ENCODE data around the gene THRB.

THRB gene

DNA sequence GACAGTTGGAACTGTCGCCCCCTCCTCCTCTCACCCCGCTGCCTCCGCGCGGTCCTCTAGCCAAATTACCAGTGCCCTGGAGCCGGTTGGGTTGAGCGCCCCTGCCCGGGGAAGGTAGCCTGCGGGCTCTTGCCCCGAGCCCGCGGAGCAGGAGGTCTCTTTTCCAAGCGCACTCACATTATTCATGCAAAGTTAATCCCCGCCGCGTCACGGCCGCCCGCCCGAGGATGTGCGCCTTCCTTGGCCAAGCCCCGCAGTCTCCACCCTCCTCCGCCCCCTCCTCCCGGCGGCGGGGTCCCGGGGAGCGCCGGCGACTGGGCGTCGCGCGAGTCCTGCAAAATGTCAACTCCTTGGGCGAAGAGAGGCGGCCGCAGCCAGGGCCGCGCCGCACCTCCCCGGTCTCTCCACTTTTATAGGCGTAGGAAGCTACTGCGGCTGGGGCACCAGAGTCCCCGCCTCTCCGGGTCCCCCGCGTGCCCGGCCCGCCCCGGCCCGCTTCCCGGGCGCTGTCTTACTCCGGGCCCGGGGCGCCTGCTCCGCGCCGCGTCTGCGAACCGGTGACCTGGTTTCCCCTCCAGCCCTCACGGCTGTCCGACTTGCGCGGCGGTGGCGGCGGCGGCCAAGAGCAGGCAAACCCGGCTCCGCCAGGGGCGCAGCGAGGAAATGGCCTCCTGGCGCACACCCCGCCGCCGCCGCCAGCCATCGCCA, at the start of gene THRB:
Gene THRB (minus strand): TSS at position 233 of the 708 bp plus-strand sequence.
- DNase-seq (ENCODE audit: low spot score): peak; percentile 72

DNA sequence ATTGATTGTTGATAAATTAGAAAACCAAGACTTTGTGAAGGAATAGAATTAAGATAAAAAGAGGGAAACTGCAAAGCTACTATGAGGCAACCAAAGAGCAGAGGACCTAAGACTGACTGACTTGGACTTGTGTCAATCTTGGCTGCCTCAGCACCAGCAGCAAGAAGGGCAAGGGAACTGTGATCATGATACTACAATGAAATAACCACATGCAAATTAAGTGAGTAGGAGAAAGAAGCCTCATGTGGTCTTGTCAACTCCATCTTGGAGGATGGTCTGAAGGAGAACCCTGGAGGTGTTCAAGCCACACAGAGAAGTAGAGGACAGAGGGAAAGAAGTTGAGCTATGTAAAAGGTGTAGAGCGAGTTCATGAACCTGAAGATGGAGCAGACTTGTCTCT, 47.3 kb upstream of the THRB start:
- no peak for DNase-seq (ENCODE audit: low spot score)

DNA sequence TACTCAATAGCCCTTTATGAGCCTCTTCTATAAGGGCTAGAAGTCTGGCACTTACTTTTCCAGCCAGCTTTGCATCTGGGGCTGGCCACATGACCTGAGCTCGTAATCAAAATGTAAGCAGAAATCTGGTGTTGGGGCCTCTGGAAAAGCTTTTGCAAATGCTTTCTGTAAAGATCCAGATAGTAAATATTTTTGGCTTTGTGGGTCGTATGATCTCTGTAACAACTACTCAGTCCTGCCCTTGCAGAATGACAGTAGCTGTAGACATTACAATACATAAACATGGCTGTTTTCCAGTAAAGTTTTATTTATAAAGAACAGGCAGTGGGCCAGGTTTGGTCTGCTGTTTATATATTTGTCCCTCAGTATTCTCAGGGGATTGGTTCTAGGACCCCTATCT, 46.2 kb upstream of the THRB start:
- no peak for DNase-seq (ENCODE audit: low spot score)

DNA sequence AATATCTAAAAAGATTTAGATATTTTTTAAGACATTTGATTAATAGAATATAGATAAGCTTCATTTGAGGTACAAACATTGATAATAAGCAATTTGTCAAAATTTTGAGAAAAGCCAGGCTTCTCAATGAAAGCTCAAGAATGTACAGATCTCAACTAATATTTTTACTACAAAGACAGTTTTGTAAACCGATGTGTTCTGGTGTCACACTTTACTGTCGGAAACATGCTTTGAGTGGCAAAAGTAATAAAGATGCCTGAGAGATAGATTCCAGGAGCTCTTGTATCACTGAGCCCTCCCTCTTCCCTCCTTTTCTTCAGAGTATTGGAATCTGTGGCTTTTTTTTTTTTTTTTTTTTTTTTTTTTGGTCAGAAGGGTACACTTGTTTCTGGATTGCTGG, 45.0 kb upstream of the THRB start:
- DNase-seq (ENCODE audit: low spot score): no peak

DNA sequence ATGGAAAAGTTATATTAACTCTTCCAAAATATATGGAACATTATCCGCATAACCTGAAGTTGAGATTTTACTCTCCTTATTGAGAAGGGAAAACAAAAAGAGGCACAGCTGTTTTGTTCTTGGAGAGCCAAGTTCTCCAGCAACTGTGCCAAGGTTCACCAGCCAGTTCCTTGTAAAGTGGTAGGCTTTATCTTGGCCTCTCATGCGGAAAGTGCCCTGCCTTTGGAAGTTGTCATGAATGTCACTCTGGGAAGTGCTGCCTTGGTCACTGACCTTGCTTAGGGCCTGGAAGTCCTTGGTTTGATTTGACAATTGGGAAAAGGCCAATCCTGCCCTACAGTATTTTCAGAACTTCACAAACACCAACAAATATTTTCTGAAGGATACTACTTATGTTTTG, 44.2 kb upstream of the THRB start:
- DNase-seq (ENCODE audit: low spot score): no peak

DNA sequence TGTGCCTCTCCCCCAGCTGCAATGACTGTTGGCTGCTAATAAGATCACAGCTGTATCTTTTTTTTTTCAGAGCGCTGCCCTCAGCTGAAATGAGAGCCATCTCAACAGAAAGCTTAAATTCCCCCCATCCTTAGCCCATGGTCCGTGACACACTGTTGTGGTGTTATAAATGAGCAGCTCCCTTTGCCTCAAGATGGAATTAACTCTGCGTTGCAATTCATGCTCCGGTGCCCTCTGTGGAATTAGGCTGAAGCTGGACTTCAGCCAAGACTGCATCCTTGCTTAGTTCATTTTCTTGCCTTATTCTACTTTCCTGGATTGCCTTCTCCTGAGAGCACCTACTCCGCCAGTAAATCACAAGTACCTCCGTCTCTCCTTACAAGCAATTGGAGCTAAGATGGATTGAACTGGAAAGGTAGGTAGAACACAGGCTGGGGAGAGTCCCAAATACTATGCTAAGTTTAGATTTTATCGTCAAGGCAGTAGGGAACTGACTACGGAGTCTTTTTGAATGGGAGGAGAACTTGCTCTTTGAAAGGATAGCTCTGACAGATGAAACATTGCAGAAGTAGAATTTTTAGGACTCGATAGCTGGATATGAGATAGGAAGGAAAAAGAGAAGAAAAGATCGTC, 39.0 kb upstream of the THRB start:
- DNase-seq (ENCODE audit: low spot score): no peak

DNA sequence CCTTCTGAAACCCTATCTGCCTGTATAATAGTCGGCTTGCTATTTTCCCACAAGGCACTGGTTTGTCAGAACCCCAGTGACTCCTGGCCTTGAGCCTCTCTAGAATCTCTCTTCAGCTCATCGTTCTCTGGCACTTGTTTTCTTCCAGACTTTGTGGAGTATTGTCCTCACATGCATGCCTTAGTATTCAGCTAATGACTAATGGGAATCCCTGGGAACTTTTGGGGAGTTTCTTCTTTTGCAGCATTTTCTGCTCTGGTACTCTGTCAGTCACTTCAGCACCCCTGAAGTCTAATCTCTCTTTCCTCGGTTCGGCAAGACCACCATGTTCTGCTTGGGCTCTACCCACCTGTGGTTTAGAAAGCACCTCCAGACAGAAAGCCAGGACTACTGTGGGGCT, 35.8 kb upstream of the THRB start:
- no peak for DNase-seq (ENCODE audit: low spot score)

DNA sequence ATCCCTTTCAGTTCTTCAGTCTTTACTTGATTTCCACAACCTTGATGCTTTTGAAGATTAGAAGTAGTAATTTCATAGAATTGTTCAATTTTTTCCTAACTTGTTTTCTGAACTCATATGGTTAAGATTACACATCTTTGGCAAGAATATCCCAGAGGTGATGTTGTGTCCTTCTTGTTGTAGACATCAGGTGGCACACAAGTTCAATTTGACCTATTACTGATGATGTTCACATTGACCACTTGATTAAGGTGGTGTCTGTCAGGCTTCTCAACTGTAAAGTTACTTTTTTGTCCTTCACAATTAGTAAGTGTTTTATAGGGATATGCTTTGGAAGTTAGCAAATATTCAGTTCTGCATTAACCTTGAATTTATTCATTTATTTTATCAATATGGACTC, 34.6 kb upstream of the THRB start:
- DNase-seq (ENCODE audit: low spot score): no peak

DNA sequence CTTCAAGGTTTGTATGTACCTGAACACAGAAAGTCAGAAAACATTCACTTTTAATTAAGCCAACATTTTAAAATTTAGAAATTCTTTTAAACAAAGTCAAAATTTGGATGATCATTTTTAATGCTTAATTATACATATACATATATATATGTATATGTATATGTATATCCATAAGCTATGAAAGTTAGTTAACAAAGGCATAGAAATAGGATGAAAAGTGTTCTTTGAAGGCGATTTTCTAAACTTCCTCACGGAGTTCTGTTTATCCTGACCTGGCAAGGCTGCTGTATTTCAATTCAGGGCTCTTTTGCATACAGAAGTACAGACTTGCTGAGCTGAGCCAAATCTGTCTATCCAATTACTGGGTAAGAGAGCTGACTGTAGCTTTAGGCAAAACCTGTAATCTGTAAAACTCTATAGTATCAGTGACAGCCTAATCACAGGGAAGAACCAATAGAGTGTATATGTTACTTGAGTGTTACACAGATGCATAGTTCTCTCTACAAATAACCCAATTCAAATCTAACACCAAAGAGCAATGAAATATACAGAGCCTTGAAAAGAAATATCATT, 32.1 kb upstream of the THRB start:
- DNase-seq (ENCODE audit: low spot score): no peak

DNA sequence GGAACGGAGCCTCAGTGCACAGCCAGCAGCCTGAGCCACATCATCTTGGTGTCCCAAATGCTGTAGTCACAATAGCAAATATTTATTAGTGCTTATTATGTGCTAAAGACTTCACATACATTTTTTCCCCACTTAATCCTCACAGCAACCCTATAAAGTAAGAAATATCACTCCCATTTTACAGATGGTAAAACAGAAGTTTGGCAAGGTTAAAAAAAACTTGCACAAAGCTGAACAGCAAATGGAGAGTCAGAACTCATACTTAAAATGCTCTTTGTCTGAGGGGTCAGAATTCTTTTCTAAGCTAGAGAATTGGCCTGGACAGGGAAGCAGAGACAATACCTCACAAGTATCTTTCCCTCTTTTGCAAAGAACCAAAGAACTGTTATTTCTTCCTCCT, 30.9 kb upstream of the THRB start:
- DNase-seq (ENCODE audit: low spot score): no peak

DNA sequence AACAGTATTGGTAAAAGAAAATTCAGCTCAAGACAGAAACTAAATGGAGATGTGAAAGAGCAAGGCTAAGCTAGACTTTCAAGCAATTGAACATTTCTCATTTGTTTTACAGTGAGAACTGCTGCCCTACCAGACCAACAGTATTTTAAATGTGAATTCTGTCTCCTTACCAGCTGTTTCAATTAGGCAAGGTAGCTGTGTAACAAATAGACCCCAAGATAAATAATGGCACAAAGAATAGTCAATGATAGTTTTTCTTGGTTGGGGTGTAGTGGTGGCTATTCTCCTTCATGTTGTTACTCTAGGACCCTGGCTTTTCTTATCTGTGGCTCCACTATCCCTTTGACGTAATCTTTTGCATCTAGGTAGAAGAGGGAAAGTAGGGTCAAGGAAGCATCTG, 30.4 kb upstream of the THRB start:
- DNase-seq (ENCODE audit: low spot score): no peak

DNA sequence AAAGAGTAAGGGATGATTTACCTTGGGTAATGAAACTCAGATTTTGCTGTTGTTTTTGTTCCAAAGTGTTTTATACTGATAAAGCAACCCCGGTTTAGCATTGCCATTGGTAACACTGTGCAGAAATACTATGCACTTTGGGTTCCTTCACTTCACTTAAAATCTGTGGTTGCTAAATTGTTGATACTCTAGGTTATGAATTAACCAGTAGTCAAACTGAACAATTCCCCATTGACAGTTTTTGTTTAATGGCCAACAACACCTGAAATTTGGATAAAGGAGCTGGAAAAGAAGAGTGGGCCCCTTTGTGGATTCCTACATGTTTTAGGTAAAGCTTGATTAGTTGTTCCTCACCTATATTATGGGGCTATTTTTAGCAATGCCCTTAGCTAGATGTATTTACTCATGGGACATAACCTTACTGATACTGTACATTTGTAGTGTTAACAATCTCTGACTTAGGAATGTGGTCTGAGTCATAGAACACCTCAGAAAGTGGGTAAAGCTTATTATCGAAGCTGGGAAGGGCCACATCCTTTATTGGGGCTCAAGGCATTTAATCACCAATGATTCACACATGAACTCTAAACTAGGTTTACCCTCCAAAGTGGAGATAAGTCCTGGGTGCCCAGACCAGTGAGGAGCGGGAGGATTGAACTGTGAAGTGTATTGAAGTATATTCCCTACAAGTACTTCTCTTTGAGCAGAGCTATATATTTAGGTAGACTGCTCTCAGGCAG, 29.5 kb upstream of the THRB start:
- DNase-seq (ENCODE audit: low spot score): peak; percentile 75

DNA sequence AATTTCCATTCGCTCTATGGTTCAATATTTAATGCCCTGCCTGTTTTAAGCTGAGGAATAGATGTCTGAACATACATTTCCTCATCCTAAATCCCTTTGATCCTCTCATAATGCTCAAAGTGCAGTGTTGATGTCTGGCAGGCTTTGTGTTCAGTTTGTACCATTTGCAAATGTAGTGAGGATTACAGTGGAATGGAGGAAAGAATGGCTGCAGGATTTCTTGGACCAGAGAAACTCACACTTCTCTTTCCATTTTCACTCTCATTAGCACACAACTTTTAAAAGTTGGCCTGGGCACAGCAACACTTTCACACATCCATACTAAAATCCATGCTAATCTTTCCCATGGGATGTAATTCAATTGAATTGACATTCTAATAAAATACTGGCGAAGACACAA, 28.6 kb upstream of the THRB start:
- DNase-seq (ENCODE audit: low spot score): no peak

DNA sequence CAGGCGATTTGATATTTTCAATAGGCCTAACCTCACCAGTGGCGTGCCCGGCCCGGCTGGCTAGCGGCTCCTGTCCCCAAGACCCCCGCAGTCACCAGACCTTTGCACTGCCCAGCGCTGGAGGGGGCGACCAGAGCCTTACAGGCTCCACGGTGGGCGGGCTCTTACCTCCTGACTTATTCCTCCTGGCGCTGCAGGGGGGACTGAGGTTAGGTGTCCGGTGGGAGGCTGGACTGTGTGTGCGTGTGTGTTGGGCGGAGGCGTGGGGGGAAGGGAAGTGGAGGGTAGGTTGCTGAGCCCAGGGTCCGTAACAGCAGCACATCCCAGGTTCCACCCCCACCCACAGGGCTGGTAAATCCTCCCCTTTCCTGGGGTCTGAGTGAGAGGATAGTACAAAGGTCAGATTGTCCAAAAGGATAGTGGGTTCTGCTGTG, 27.5 kb upstream of the THRB start:
- no peak for DNase-seq (ENCODE audit: low spot score)

DNA sequence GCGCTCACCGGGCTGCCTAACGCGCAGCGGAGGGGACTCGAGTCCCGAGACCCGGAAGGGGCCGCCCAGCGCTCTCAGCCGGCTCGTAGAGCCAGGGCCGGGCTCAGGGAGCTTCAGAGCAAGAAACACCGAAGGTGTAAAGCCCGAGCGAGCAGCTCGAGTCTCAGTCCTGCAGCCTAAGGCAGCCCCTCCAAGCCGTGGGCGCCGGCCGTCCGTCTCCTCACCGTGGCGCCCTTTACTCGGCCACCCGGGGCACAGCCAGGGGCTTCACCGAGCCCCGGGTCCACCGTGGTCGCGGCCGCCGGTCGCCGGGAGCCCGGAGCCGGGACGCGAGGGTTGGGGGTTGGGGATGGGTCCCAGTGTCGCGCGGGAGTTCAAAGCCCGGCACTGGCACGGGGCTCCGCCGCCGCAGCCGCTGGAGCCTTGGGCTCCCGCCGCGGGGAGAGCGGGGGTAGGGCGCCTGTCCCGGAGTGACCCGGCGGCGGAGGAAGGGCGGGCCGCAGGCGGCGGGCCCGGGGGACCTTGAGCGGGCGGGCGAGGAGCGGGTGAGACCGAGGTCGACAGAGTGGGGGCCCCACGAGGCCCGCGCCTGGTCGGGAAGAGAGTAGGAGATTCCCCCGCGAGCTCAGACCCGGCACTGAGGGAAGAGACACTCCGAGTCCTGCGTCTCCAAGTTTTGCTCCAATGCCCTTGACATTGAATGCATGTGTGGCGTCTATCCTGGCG, 26.9 kb upstream of the THRB start:
- peak; percentile 48 for DNase-seq (ENCODE audit: low spot score)

DNA sequence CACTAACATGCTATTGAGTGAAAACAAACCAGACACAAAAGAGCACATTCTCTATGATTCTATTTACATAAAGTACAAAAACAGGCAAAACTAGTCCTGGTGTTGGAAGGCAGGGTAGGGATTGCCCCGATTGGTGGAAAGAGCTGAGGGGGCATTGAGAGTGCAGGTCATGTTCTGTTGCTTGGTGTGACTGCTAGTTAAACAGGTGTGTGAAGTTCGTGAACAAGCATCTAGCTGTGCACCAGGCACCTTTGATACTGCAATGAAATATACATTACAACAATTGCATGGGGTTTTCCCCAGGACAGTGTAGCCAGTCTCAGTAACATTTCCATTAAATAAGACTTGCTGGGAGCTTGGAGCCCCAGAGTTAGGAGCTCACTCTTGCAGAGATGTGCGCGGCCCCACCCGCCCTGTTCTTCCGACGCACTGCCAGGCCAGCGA, 26.3 kb upstream of the THRB start:
- DNase-seq (ENCODE audit: low spot score): no peak

DNA sequence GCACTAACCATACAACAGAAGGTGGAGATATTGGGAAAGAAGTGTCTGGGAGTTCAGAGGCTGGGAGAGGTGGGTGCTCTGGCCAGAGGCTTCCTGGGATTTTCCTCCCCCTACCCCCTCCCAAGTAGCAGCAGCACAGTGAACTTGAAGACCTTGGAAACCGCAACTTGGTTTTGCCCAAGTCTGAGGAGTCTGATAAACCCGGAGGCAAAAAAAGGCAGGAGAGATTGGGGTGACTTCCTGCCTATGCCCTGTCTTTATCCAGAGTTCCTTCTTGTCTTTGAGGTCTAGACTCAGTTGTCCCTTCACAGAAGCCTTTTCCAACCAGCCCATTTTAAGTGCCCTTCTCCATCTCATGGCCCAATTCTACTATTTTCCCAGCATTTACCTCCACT, 25.4 kb upstream of the THRB start:
- DNase-seq (ENCODE audit: low spot score): no peak

DNA sequence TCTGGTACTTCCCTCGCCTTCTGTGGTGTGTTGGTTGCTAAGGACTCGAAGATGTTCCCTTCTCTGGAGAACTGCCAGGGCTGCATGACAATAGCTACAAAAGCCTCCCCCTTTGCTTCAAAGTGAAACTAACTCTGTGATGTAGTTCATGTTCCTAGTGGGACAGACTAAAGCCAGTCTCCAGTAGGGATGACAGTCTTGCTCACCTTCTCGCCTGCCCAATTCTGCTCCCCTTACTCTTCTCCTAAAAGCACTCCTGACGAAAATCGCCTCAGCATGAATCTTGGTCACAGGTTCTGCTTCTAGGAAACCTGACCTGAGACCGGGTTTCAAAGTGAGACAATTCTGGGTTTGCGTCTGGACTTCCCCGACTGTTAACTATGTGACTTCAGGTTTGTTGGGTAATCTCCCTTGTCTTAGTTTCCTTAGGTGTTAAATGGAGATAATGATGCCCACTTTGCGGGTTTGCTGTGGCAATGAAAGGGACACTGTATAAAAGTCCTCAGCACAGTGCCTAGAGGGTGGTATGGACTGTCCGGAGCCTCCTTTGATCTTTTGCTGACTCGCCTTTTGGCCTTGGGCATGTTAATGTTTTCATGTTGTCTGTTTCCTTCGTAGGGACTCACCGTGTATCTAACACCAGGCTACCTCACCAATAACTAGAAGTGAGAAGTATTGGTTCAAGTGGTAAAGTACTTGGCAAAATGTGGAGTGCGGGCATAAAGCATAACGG, 24.9 kb upstream of the THRB start:
- peak; percentile 29 for DNase-seq (ENCODE audit: low spot score)

DNA sequence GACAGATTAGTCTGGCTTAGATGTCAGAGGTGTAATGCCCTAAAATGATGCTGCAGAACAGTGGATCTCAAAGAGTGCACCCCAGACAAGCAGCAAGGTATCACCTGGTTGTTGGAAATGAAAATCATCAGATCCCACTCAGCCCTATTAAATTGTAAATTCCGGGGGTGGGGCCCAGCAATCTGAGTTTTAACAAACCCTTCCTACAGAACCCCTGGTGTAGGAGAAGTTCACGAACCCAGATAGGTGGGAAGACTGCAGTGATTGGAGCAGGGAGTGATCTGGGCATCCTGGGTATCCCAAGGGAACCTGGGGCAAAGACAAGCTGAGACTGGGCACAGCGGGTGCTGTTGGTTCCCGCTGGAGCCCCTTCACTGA, 24.3 kb upstream of the THRB start:
- DNase-seq (ENCODE audit: low spot score): no peak

DNA sequence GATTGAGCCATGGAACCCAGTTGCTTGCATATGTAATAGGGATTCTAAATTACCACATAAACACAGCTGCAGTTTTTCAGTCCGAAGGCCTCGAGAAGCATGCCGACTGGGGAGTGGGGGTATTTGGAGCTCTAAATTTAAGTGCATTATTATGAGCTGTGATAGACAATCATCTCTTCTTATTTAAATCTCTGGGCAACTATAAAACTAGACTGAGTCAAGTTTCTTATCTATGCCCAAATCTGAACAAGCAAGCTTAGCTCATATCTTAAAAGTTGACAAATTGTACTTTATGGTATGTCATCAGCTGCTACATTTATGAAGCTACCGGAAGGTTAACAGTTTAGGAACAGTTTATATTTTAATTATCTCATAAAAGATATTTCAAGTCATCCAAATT, 19.5 kb upstream of the THRB start:
- peak; percentile 25 for DNase-seq (ENCODE audit: low spot score)

DNA sequence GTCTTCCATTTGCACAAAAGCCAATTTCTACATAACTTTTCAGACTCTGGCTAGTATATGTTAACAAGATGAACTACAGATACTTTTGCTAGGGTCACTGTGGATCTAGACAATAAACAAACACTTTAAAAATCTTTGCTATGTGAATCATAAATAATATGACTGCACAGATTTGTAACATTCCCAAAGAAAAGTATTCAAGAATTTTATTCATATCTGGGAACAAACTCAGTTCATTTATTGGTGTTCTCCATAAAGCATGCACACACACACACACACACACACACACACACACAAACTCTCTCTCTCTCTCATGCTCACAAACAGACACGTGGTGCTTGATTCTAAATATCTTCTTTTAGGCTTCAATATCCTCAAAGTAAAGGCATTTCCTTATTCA, 18.8 kb upstream of the THRB start:
- no peak for DNase-seq (ENCODE audit: low spot score)

All from LoVo (cell line).